NCI-H2227 treated with DMSO at 0.1 percent for 48 hours (cell line): ENCODE data around the gene MEF2D.

ENCODE experiments used
- DNase-seq: peaks from one replicate; lab custom pipeline; 2025; lab: John Stamatoyannopoulos, UW

The MEF2D gene

DNA sequence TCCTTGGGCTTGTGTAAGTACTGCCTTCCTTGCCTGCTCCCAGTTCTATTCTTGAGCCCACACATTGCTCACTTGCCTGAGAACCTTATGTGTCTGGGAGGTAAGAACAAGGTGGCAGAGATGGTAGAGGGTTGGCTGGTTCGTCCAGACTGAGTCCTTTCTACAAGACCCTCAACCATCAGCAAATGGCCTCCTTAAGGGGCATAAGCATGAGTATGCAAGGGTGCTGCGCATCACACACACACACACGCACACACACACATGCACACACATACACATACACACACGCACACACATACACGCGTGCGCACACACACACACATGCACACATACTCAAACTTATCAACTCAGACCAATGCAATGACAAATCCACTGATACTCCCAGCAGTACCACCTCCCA lies 74.6 kb downstream of the MEF2D start:
- DNase-seq, result no peak

- no peak for DNase-seq
These were observed 75.7 kb downstream of the MEF2D start for GRCh38 chr1:156424806-156425432.

DNA sequence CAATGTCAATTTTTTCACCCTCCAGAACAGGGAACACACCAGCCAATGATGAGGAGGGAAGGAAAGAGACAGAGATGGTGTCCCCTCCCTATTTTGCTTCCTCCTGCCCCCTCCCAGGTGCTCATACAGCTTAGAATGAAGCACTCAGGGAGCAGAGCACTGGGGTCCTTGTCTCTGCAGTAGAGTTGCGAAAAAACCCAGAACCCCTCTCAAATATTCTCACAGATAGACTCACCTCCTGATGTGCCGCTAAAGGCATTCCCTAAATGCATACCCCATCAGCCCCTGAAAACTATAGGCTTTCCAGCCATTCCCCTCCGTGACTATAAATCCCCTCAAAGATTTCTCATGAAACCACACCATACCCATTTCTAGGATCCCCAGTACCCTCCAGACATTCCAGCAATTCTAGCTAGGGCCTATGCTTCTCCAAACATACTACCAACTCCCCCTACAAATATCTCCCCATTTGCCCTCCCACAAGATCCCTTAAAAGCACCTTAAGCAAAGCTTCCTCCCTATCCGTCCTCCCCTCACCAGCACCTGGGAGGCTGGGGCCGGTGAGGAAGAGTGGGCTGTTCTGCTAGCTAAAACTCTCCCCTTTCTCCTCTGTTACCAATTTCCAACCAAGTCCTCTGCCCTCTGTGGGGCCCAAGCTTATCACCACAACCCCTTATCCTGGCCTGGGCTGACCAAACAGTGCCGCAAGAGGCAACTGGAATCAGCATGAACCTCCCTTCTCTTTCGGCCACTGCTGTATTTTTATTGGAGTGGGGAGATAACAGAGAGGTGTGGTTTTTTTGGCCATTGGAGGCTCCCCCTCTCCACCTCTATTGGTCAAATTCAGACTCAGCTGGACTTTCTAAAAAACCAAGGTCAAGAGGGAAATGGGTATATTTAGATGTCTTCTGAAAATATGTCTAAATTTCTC lies 76.9 kb downstream of the MEF2D start:
- no peak for DNase-seq

DNA sequence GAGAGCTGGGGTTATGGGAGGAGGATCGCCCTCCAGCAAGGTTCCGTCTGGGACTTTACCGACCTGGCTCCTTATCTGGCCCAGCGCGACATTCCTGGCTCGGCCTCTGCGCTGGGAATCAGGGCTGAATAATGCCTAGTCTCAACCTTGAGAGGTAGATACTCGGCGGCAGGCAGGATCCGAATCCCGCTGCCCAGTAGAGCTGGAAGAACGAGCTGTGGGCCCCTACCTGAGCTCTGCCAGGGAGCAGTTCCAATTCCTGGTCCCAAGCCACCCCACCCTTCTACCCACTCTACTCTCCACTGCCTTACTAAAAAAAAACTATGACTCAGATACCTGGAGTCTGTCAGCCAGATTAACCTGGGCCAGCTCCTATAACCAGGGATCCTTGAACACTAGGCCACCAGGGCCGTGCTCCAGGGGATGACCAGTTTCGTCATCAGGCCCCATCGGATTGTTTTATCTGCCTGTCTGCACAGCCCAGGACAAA lies 77.9 kb downstream of the MEF2D start:
- DNase-seq, result no peak

GRCh38 chr1:156421939-156422601 lies 78.5 kb downstream of the MEF2D start:
- no peak for DNase-seq

GRCh38 chr1:156421062-156421938 lies 79.3 kb downstream of the MEF2D start:
- DNase-seq, result peak; percentile 85

- no peak for DNase-seq
These were observed 80.1 kb downstream of the MEF2D start for GRCh38 chr1:156420205-156421061.

- DNase-seq, result no peak
These were observed 80.7 kb downstream of the MEF2D start for GRCh38 chr1:156419854-156420204.

DNA sequence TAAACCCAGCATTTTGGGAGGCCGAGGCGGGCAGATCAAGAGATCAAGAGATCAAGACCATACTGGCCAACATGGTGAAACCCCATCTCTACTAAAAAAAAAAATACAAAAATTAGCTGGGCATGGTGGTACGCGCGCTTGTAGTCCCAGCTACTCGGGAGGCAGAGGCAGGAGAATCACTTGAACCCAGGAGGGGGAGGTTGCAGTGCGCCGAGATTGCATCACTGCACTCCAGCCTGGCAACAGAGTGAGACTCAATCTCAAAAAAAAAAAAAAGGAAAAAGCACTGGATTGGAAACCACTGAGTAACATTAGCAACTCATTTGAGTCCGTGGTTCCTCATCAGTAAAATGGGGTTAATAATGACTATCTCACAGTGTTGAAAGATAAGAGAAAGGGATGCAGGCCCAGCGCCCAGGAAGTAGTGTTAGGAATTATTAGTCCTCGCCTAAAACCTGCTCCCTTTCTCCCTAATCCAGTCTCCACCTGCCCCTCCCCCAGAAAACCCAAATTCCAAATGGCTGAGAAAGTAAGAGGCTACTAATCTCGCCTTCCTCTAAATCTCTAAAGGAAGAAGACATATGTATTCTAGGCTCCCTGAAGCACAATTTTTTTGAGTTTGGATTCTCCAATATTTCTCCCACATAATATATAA lies 82.0 kb downstream of the MEF2D start:
- no peak for DNase-seq

DNA sequence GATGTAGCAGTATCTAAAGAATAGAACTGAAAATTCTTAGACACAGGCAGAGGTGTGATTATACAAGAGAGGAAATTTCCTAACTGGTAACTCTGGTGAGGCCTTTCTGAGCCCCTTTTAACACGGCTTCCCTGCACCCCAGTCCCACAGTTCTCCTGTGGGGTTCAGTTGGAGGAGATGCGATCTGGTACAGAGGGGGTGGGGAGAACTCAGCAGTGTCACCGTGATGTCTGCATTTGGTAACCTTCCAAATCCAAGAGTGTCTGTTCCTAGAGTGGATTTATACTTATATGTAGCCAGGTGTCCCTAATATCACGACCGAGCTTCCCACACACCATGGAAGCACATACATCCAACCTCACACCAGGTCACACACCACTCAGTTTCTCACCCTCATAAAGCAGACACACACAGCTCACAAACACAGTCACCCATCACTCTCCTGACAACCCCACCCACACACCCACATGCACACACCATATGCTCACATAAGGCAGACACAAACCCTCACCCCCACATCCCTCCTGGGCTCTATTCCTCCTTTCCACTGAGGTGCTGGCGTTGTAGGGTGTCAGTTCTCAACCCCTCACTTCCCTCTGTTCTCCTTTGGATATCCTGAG lies 83.1 kb downstream of the MEF2D start:
- DNase-seq, result no peak

DNA sequence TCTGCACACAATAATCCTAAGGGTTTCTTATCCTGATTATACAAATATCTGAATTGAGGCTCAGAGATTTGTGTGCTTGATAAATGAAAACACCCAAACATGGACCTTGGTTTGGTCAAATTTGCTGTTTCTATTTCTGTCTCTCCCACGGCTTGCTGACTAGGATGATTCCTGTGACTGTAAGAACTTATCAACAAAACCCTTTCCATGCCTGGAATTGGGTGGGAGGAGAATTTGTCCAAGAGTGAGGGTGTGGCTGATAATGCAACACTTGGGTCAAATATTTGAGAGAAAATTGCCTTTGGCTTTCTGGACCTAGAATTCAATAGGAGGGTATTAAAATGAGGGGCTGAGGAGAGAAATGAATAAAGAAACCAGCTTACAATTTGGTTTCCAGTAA lies 83.6 kb downstream of the MEF2D start:
- DNase-seq, result no peak

DNA sequence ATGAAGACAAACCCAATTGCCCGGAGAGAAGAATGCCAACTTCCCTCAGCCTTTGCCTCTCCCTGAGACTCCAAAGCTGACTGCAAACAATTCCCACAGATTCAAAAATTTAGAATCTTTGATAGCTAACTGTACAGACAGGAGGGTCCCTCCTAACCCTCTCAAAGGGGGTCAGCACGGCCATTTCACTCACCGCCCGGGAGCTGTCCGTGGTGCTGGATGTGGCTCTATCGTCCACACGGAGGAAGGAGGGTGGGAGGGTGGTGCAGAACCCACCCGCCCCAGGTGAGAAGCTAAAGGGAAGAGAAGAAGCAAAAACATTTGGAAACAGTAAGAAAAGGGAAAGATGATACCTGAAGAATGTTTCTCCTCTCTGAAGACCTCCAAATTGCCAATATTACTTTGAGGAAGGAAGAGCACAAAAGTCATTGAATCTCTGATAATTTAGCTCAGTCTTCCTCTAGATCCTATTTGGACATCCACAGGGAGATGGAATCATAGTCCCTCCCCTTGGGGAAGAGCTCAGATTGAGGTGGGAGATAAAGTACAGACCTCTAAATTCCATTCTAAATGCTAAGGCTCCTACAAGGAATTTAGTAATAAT lies 86.0 kb downstream of the MEF2D start:
- no peak for DNase-seq
